Kidney epithelial cell (primary cell): ENCODE data around the gene ARMC6. TPM values are rescaled to one million over a fixed set of nuclear protein-coding genes. Genes with fewer than 3 reads are reported as not detected.

ENCODE experiments used
- DNase-seq: peaks from one replicate; pipeline ENCODE4 v3.0.0-alpha.2; 2010; ENCODE audit warnings: low read depth
- H3K27me3 ChIP-seq: 2 replicates; pipeline ENCODE4 v1.6.0; 2011; ENCODE audit warnings: low read length; ENCODE audit not compliant: control insufficient read depth, insufficient read depth
- H3K36me3 ChIP-seq: 2 replicates; pipeline ENCODE4 v1.5.1; 2011; ENCODE audit warnings: low read length; ENCODE audit not compliant: control insufficient read depth, insufficient read depth
- H3K4me3 ChIP-seq: 2 replicates; pipeline ENCODE4 v1.5.1; 2011; ENCODE audit warnings: low read depth, mild to moderate bottlenecking, control low read depth, low read length
- CTCF ChIP-seq: IDR thresholded peaks from 2 replicates; pipeline ENCODE4 v1.5.1; 2011; ENCODE audit warnings: mild to moderate bottlenecking, moderate library complexity, low read length, control low read depth, inconsistent platforms; ENCODE audit not compliant: insufficient read depth, poor library complexity, severe bottlenecking
- total RNA-seq: library from RNA; depleted of rRNA; stranded (reverse); fragments of >200 nt; gene quantifications from 2 replicates; pipeline ENCODE4 v1.2.3, GENCODE V29; 2015

ARMC6 gene
- total RNA-seq, 1 donor from 2014 or later: 45.0 TPM

DNA sequence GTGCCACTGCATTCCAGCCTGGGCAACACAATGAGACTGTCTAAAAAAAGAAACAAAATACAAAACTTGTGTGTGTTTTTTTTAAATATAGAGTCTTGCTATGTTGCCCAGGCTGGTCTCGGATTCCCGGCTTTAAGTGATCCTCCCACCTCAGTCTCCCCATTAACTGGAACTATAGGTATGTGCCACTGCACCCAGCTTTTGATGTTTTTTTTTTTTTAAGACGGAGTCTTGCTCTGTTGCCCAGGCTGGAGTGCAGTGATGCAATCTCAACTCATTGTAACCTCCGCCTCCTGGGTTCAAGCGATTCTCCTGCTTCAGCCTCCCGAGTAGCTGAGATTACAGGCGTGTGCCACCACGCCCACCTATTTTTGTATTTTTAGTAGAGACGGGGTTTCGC lies 37.1 kb upstream of the ARMC6 start:
- no peak for DNase-seq
- Histone ChIP-seq H3K4me3 (no peak overlapping the region), H3K27me3 (no peaks in the 10 kb centered on the region), H3K36me3 (peaks cover 4% of the 10 kb centered on the region)
- TF ChIP-seq CTCF: no peak

- H3K36me3 ChIP-seq: peaks cover 4% of the 10 kb centered on the region
- DNase-seq: no peak
- no peaks in the 10 kb centered on the region for H3K27me3 ChIP-seq
- H3K4me3 ChIP-seq: no peak overlapping the region
- TF ChIP-seq CTCF: no peak
These were observed 36.5 kb upstream of the ARMC6 start for GRCh38 chr19:18996796-18997394.

- no peak for DNase-seq
- no peak overlapping the region for H3K4me3 ChIP-seq
- H3K36me3 ChIP-seq: peaks cover 4% of the 10 kb centered on the region
- TF ChIP-seq CTCF: no peak
- H3K27me3 ChIP-seq: no peaks in the 10 kb centered on the region
These were observed 35.1 kb upstream of the ARMC6 start for GRCh38 chr19:18998276-18998675.

DNA sequence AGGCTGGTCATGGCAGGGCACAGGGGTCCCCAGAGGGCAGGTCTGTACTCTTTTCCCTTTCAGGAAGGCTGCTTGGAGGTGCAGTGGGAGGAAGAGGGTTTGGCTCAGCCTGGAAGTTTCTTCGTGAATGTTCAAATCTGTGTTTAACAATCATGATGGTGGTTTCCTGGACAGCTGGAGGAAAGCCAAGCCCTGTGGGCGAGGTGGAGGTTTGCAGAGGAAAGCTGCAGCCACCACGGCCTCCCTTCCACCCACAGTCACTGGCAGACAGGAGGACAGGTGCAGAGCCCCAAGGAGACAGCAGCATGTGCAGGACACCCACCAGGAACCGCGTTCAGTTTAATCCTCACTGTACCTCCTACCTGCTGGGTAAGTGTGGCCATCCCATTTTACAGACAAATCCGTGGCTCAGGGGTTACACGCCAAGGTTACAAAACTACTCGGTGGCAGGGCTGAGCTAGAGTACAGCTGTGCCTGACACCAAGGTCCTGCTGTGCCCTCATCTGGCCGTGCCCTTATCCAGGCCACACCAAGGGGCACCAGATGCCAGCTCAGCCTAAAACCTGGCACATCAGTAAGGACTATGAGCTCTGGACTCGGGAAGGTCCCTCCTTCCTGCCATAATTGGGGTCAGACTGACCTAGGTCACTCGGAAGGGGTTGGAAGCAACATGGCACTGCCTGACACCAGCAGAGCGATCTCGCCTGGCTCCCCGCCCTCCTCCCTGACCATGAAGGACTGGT lies 34.2 kb upstream of the ARMC6 start:
- peaks cover 9% of the 10 kb centered on the region for H3K36me3 ChIP-seq
- H3K4me3 ChIP-seq: no peak overlapping the region
- DNase-seq: no peak
- no peaks in the 10 kb centered on the region for H3K27me3 ChIP-seq
- no peak for TF ChIP-seq CTCF

DNA sequence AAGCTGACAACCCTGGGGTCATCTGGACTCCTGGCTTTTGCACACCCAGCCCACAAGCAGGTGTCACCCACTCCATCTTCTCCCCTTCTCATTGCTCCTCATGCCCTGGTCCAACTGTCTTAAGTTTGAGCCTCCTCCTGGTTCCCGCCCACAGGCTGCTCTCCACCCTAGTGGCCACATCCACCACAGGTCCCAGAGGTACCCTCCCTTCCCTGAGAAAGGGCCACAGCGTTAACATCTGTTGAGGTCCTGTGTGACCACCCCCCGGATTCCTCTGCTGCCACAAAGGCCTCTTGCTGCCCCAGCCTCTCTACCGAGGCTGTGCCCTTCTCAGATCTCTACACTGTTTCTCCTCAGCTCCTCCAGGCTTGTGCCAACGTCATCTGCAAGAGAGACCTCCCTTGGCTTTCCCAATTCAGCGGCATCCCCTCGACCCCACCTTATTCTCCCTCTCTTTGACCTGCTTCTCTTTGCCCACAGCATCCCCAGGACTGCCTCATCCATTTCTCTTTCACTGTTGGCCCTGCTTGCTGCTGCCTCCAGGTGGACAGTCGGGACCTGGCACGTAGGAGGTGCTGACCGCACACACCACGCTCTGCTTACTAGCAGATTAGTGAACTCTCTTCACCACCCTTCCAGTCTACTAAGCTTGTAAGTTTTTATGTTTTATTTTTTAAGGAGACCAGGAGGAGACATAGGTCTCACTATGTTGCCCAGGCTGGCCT lies 33.3 kb upstream of the ARMC6 start:
- peak; percentile 46 for TF ChIP-seq CTCF
- peaks cover 6% of the 10 kb centered on the region for H3K36me3 ChIP-seq
- H3K4me3 ChIP-seq: no peak overlapping the region
- H3K27me3 ChIP-seq: no peaks in the 10 kb centered on the region
- no peak for DNase-seq
